IMR-90 (cell line): ENCODE results near the gene SCAMP4. TPM values are rescaled to one million over a fixed set of nuclear protein-coding genes. Genes with fewer than 3 reads are reported as not detected.
A peak's percentile ranks its signal among the peaks of the same experiment; 100 is the strongest.

ENCODE experiments used
- ATAC-seq: fragments of 200-7000 bp; cut with Tn5 transposase; 2 replicates; pipeline ENCODE4 v1.9.1; 2020; ENCODE audit warnings: low read depth, mild to moderate bottlenecking, moderate library complexity
- Bru-seq: library from RNA; stranded (reverse); fragments of 400-500 nt; gene quantifications from one replicate; lab custom pipeline; 2021; lab: Mats Ljungman, UMichigan
- BruChase-seq, 2 experiments: library from RNA; stranded (reverse); fragments of 400-500 nt; gene quantifications; one replicate each; lab custom pipeline; 2021; lab: Mats Ljungman, UMichigan
- BruUV-seq: library from RNA; stranded (reverse); fragments of 400-500 nt; replicated peaks from 2 replicates; lab custom pipeline; 2021; lab: Mats Ljungman, UMichigan
- CTCF ChIA-PET: fragments of 300-600 bp; formaldehyde crosslinking; extraction: SDS; loops from one replicate; lab custom pipeline; 2021; ENCODE audit warnings: antibody characterized with exemption; lab: Yijun Ruan, JAX
- POLR2A ChIA-PET: fragments of 300-600 bp; sonication (Branson Sonifier 250); formaldehyde crosslinking; loops from one replicate; lab custom pipeline; 2022; ENCODE audit warnings: antibody characterized with exemption; ENCODE audit not compliant: unreplicated experiment; lab: Charles Lee
- DNase-seq: peaks from one replicate; pipeline ENCODE4 v3.0.0; 2013
- H2AFZ ChIP-seq: replicated peaks from 2 replicates; pipeline ENCODE3; 2013; ENCODE audit warnings: low read length, mild to moderate bottlenecking; ENCODE audit not compliant: poor library complexity
- H2AK5ac ChIP-seq: 2 replicates; pipeline ENCODE4 v1.6.1; 2013; ENCODE audit warnings: low read depth, low read length, inconsistent platforms
- H2AK9ac ChIP-seq: replicated peaks from 2 replicates; pipeline ENCODE3; 2013; ENCODE audit warnings: mild to moderate bottlenecking, low read depth, low read length, moderate library complexity; ENCODE audit not compliant: poor library complexity
- H2BK120ac ChIP-seq: 2 replicates; pipeline ENCODE4 v1.6.1; 2013; ENCODE audit warnings: low read depth, low read length, inconsistent platforms
- H2BK15ac ChIP-seq: 3 replicates; pipeline ENCODE4 v1.6.1; 2013; ENCODE audit warnings: low read depth, low read length, inconsistent platforms
- H2BK20ac ChIP-seq: 2 replicates; pipeline ENCODE4 v1.6.1; 2013; ENCODE audit warnings: low read depth, mild to moderate bottlenecking, inconsistent platforms, low read length, moderate library complexity
- H2BK5ac ChIP-seq: 2 replicates; pipeline ENCODE4 v1.6.1; 2013; ENCODE audit warnings: mild to moderate bottlenecking, low read depth, low read length, inconsistent platforms; ENCODE audit not compliant: poor library complexity, severe bottlenecking
- H3K14ac ChIP-seq: replicated peaks from 2 replicates; pipeline ENCODE4 v1.6.1; 2013; ENCODE audit warnings: low read depth, low read length, inconsistent platforms
- H3K18ac ChIP-seq: 2 replicates; pipeline ENCODE4 v1.6.1; 2013; ENCODE audit warnings: low read depth, low read length, control low read depth
- H3K23ac ChIP-seq: 2 replicates; pipeline ENCODE4 v1.6.1; 2013; ENCODE audit warnings: low read depth, low read length, inconsistent platforms
- H3K27ac ChIP-seq: 2 replicates; pipeline ENCODE4 v1.5.1; 2013; ENCODE audit warnings: mild to moderate bottlenecking, control low read depth, low read length; ENCODE audit not compliant: insufficient read depth
- H3K27me3 ChIP-seq: 2 replicates; pipeline ENCODE4 v1.6.1; 2013; ENCODE audit warnings: low read length; ENCODE audit not compliant: control insufficient read depth, insufficient read depth
- H3K36me3 ChIP-seq: 2 replicates; pipeline ENCODE4 v1.6.1; 2013; ENCODE audit warnings: low read length, mixed read lengths; ENCODE audit not compliant: control insufficient read depth, insufficient read depth
- H3K4ac ChIP-seq: 2 replicates; pipeline ENCODE4 v1.6.1; 2013; ENCODE audit warnings: low read depth, low read length, inconsistent platforms
- H3K4me1 ChIP-seq: 2 replicates; pipeline ENCODE4 v1.6.1; 2013; ENCODE audit warnings: low read length, mixed read lengths; ENCODE audit not compliant: control insufficient read depth, insufficient read depth
- H3K4me2 ChIP-seq: 2 replicates; pipeline ENCODE4 v1.6.1; 2013; ENCODE audit warnings: low read depth, mild to moderate bottlenecking, control low read depth, low read length, moderate library complexity
- H3K4me3 ChIP-seq: 2 replicates; pipeline ENCODE4 v1.5.1; 2013; ENCODE audit warnings: low read depth, mild to moderate bottlenecking, control low read depth, low read length, moderate library complexity; ENCODE audit not compliant: insufficient read depth
- H3K56ac ChIP-seq: 2 replicates; pipeline ENCODE4 v1.6.1; 2013; ENCODE audit warnings: low read length, inconsistent platforms; ENCODE audit not compliant: insufficient read depth; ENCODE audit errors: extremely low read depth
- H3K79me1 ChIP-seq, 2 experiments: 2 replicates each; pipeline ENCODE4 v1.6.1; 2013; ENCODE audit warnings: low read length in 2 of 2, inconsistent platforms in 1 of 2, low read depth in 1 of 2
- H3K9ac ChIP-seq: 2 replicates; pipeline ENCODE4 v1.6.1; 2013; ENCODE audit warnings: low read depth, low read length, control low read depth
- H3K9me1 ChIP-seq: 2 replicates; pipeline ENCODE4 v1.6.1; 2013; ENCODE audit warnings: low read length, inconsistent platforms; ENCODE audit not compliant: insufficient read depth
- H3K9me3 ChIP-seq: 2 replicates; pipeline ENCODE4 v1.6.1; 2013; ENCODE audit warnings: low read length; ENCODE audit not compliant: control insufficient read depth, insufficient read depth
- H4K20me1 ChIP-seq: 2 replicates; pipeline ENCODE4 v1.6.1; 2013; ENCODE audit warnings: low read length, inconsistent platforms; ENCODE audit not compliant: insufficient read depth
- H4K5ac ChIP-seq: 2 replicates; pipeline ENCODE4 v1.6.1; 2013; ENCODE audit warnings: mild to moderate bottlenecking, low read depth, low read length, control low read depth
- H4K8ac ChIP-seq, 2 experiments: 2 replicates each; pipeline ENCODE4 v1.6.1; 2013; ENCODE audit warnings: low read depth in 2 of 2, low read length in 2 of 2, control low read depth in 1 of 2, inconsistent platforms in 1 of 2
- H4K91ac ChIP-seq: 2 replicates; pipeline ENCODE4 v1.6.1; 2013; ENCODE audit warnings: low read depth, low read length, inconsistent platforms; ENCODE audit not compliant: insufficient read depth
- BHLHE40 ChIP-seq: fragments of 150-350 bp; IDR thresholded peaks from 2 replicates; pipeline ENCODE4 v1.6.1; 2016; ENCODE audit warnings: mild to moderate bottlenecking, low read depth, low read length
- CEBPB ChIP-seq: IDR thresholded peaks from 2 replicates; pipeline ENCODE4 v1.6.1; 2012; ENCODE audit warnings: low read depth, low read length, improper control_type of control experiment
- CTCF ChIP-seq: conservative IDR thresholded peaks from 2 replicates; pipeline ENCODE4 v1.5.1; 2012; ENCODE audit warnings: mild to moderate bottlenecking, low read depth, low read length, improper control_type of control experiment
- FOS ChIP-seq: fragments of 150-350 bp; IDR thresholded peaks from 2 replicates; pipeline ENCODE4 v1.6.1; 2016; ENCODE audit warnings: low read depth, low read length
- MAFK ChIP-seq: IDR thresholded peaks from 2 replicates; pipeline ENCODE4 v1.6.1; 2012; ENCODE audit warnings: low read depth, low read length, improper control_type of control experiment
- MXI1 ChIP-seq: IDR thresholded peaks from 2 replicates; pipeline ENCODE4 v1.6.1; 2012; ENCODE audit warnings: low read depth, mild to moderate bottlenecking, low read length, moderate library complexity, borderline replicate concordance
- NFE2L2 ChIP-seq: fragments of 150-350 bp; IDR thresholded peaks from 2 replicates; pipeline ENCODE4 v1.6.1; 2016; ENCODE audit warnings: low read depth, mild to moderate bottlenecking, low read length
- POLR2A ChIP-seq: IDR thresholded peaks from 2 replicates; pipeline ENCODE4 v1.6.1; 2012; ENCODE audit warnings: mild to moderate bottlenecking, low read depth, low read length
- RAD21 ChIP-seq: IDR thresholded peaks from 2 replicates; pipeline ENCODE4 v1.6.1; 2012; ENCODE audit warnings: low read length, improper control_type of control experiment
- RCOR1 ChIP-seq: IDR thresholded peaks from 2 replicates; pipeline ENCODE4 v1.6.1; 2012; ENCODE audit warnings: mild to moderate bottlenecking, low read length, improper control_type of control experiment; ENCODE audit not compliant: insufficient replicate concordance
- RFX5 ChIP-seq: IDR thresholded peaks from 2 replicates; pipeline ENCODE4 v1.8.0; 2012; ENCODE audit warnings: low read depth, mild to moderate bottlenecking, low read length, moderate library complexity
- SMC3 ChIP-seq: fragments of 150-350 bp; IDR thresholded peaks from 2 replicates; pipeline ENCODE4 v1.6.1; 2016; ENCODE audit warnings: low read depth, mild to moderate bottlenecking, antibody characterized with exemption, low read length, moderate library complexity
- USF2 ChIP-seq: fragments of 150-350 bp; IDR thresholded peaks from 2 replicates; pipeline ENCODE4 v1.6.1; 2017; ENCODE audit warnings: mild to moderate bottlenecking, antibody characterized with exemption, low read length, low read depth
- WGBS, 2 experiments: methylation state at CpG; one replicate each; pipeline versions ENCODE4 v1.1.5 to v1.1.7; 2013; ENCODE audit warnings: missing lambda C conversion rate in 2 of 2; ENCODE audit not compliant: insufficient read length in 1 of 2; ENCODE audit errors: extremely low coverage in 2 of 2; 5-methylcytosine and 5-hydroxymethylcytosine counted together
- dilution Hi-C: fragments of 300-500 bp; cut with HindIII; formaldehyde crosslinking; loops from one replicate; pipeline ENCODE4 v1.14.3; 2018; ENCODE audit warnings: low sequenced_read_pairs; ENCODE audit not compliant: unreplicated experiment
- in situ Hi-C: fragments of 300-500 bp; cut with MboI; formaldehyde crosslinking; loops from 3 replicates; pipeline ENCODE4 v1.14.3; 2019; ENCODE audit warnings: low sequenced_read_pairs, inconsistent platforms, mixed read lengths
- intact Hi-C: fragments of 100-400 bp; cut with micrococcal nuclease; formaldehyde crosslinking; loops from 2 replicates; pipeline ENCODE4 v1.10.0; 2022
- long read RNA-seq: library from polyadenylated mRNA; unstranded; transcript quantifications from one replicate; pipeline ENCODE4 v2.0.0, GENCODE V29; 2021; ENCODE audit not compliant: unreplicated experiment
- polyA plus RNA-seq, 3 experiments: library from polyadenylated mRNA; depleted of rRNA; stranded (reverse); fragments of >200 nt; gene quantifications; 2 replicates each; pipeline ENCODE4 v1.2.3, GENCODE V29; 2012; ENCODE audit warnings: low replicate concordance in 1 of 3
- total RNA-seq: library from RNA; depleted of rRNA; stranded (reverse); fragments of >200 nt; gene quantifications from 2 replicates; pipeline ENCODE4 v1.2.3, GENCODE V29; 2012; rRNA removed

Gene SCAMP4
- 10.8 and 16.1 TPM in 2 replicates for total RNA-seq
- polyA plus RNA-seq (2012; rRNA removed), result 24.0 and 28.1 TPM in 2 replicates
- 24.9 and 55.9 TPM in 2 replicates for polyA plus RNA-seq (2012; cell fraction: cytosol; rRNA removed)
- polyA plus RNA-seq (2012; cell fraction: nucleus; rRNA removed; ENCODE audit: low replicate concordance), result 46.2 and 111 TPM in 2 replicates
- Bru-seq, nascent RNA, result percentile 65 among the genes with signal in this experiment
- percentile 86 among the genes with signal in this experiment for BruChase-seq, experiment 1, labeled RNA remaining after a 6-hour chase
- BruChase-seq, experiment 2, labeled RNA remaining after a 2-hour chase, result percentile 71 among the genes with signal in this experiment
- long read RNA-seq, transcript SCAMP4-201 (7 exons, 2,684 nt), result major isoform, 19 of 39 reads
- long read RNA-seq, partial matches to known transcripts, result 17 of 39 reads
- long read RNA-seq, other reads (novel, unspliced or antisense), result 2 of 39 reads

- CTCF ChIA-PET, result interaction anchor here (0.6 kb wide), 1 partner anchor 9 kb away, joined by 3 read pairs; no protein-coding TSS in a partner anchor
- peaks cover 10% of the 10 kb centered on the region for H3K4me1 ChIP-seq
- peak within 1 kb of the TSS; percentile 76 for H3K27ac ChIP-seq
- H2BK20ac ChIP-seq, result 0 out of 2 replicates have a peak within 1 kb of the TSS, but pooled peaks have one; percentile 3
- H3K18ac ChIP-seq, result peak within 1 kb of the TSS; percentile 25
- H4K5ac ChIP-seq, result peak within 1 kb of the TSS; percentile 87
- peak within 1 kb of the TSS; percentile 70 for H3K23ac ChIP-seq
- peak within 1 kb of the TSS; percentile 97 for H2AFZ ChIP-seq
- H4K20me1 ChIP-seq, result peaks cover 26% of the 10 kb centered on the region
- dilution Hi-C loops (no loop called here), in situ Hi-C loops (no loop called here), intact Hi-C loops (loop anchor here (1.0 kb wide), 2 partner anchors 20 to 41 kb away; partner anchors contain the start of gene ABHD17A)
- H3K9ac ChIP-seq, result peak within 1 kb of the TSS; percentile 77
- H3K27me3 ChIP-seq, result no peaks in the 10 kb centered on the region
- peak within 1 kb of the TSS; percentile 98 for H2AK5ac ChIP-seq
- ATAC-seq, result peak; percentile 99
- H3K56ac ChIP-seq, result peak within 1 kb of the TSS; percentile 87
- H3K14ac ChIP-seq, result peak within 1 kb of the TSS; percentile 91
- H3K9me1 ChIP-seq, result peaks cover 13% of the 10 kb centered on the region; the same call in 1 of the 2 replicates
- H2BK120ac ChIP-seq, result peak within 1 kb of the TSS; percentile 30
- H3K4me3 ChIP-seq, result peak within 1 kb of the TSS; percentile 62
- peak within 1 kb of the TSS; percentile 100 for H2AK9ac ChIP-seq
- peak within 1 kb of the TSS; percentile 95 for H3K4ac ChIP-seq
- DNase-seq, result peak; percentile 99
- no peaks in the 10 kb centered on the region for H3K9me3 ChIP-seq
- H3K36me3 ChIP-seq, result peaks cover 2% of the 10 kb centered on the region; the same call in 1 of the 2 replicates
- BruUV-seq, result no TSS peak
- peak within 1 kb of the TSS; percentile 31; the same call in 1 of the 3 replicates for H2BK15ac ChIP-seq
- peak within 1 kb of the TSS; percentile 87 for H3K4me2 ChIP-seq
- H4K91ac ChIP-seq, result peak within 1 kb of the TSS; percentile 85
- H4K8ac ChIP-seq, result peak within 1 kb of the TSS; percentile 90 to 99
- peak within 1 kb of the TSS; percentile 76 for H2BK5ac ChIP-seq
- POLR2A ChIA-PET, result interaction anchor here (1.0 kb wide), 1 partner anchor 41 kb away, joined by 3 read pairs; no protein-coding TSS in a partner anchor
- WGBS, 2 experiments, result 0% methylated on average over 42 of the region's 92 CpGs; no CpG with 5 or more reads in 1 of the 2 experiments
- peaks cover 17 to 44% of the 10 kb centered on the region in 2 experiments for H3K79me1 ChIP-seq
- TF ChIP-seq SMC3 (no peak), NFE2L2 (no peak), RCOR1 (peak; percentile 44), MXI1 (peak; percentile 56; the same call in 1 of the 2 replicates), RAD21 (no peak), FOS (no peak), MAFK (no peak), USF2 (peak; percentile 92), RFX5 (0 out of 2 replicates have a peak, but pooled peaks have one; percentile 3), CTCF (no peak), CEBPB (no peak), BHLHE40 (peak; percentile 69), POLR2A (peak; percentile 79)
Measured at GRCh38 chr19:1905110-1905862, at the start of gene SCAMP4, which contains the start of gene ADAT3. TSS of gene SCAMP4 (plus strand) at chr19:1905399. CDS start at chr19:1915020, 9,621 bp downstream. TSS of gene ADAT3 (plus strand) at chr19:1905399. CDS start at chr19:1912048, 6,649 bp downstream.
